Measurements from ENCODE around the gene AADAC.

Gene AADAC

DNA sequence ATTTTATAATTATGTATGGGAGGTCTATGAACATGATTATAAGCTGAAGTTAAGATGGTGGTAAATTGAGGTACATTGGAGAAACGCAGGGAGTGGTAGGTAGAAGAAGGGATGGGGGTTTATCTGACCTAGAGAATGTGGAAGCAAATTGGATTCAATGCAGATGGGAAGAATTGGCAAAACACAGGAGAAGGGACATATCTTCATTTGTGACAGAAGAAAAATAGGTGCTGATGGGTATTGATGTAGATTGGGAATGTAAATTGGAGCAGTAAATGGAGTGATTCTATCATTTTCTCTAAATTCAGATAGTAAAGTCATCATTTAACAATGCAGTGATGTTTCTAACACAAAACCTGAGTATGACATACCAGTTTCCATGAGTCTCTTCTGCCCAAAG, 39.7 kb upstream of the AADAC start:
- TF ChIP-seq, protein P1, sequence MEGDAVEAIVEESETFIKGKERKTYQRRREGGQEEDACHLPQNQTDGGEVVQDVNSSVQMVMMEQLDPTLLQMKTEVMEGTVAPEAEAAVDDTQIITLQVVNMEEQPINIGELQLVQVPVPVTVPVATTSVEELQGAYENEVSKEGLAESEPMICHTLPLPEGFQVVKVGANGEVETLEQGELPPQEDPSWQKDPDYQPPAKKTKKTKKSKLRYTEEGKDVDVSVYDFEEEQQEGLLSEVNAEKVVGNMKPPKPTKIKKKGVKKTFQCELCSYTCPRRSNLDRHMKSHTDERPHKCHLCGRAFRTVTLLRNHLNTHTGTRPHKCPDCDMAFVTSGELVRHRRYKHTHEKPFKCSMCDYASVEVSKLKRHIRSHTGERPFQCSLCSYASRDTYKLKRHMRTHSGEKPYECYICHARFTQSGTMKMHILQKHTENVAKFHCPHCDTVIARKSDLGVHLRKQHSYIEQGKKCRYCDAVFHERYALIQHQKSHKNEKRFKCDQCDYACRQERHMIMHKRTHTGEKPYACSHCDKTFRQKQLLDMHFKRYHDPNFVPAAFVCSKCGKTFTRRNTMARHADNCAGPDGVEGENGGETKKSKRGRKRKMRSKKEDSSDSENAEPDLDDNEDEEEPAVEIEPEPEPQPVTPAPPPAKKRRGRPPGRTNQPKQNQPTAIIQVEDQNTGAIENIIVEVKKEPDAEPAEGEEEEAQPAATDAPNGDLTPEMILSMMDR (conservative IDR thresholded peaks at IDR 0.05) = no peak
- H3K27ac ChIP-seq = no peak overlapping the region

DNA sequence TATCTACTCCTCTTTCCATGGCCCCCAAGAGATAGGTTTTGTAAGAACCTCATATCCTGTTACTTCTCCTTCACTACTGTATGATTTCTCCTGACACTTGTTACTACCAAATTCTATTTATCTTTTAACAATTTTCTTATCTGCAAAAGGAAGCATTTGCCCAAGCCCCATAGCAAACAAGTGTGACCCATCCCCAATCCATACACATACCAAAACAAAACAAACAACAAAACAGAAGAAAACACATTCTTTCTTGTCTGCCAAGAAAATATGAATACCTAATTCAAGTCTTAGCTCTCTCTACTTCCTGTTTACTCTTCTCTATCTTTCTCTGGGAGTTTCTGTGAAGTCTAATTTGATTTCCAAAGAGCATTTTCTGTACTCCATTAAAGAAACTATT, 39.0 kb upstream of the AADAC start:
- no peak overlapping the region for H3K27ac ChIP-seq
- TF ChIP-seq, protein P1 (conservative IDR thresholded peaks at IDR 0.05) = no peak

DNA sequence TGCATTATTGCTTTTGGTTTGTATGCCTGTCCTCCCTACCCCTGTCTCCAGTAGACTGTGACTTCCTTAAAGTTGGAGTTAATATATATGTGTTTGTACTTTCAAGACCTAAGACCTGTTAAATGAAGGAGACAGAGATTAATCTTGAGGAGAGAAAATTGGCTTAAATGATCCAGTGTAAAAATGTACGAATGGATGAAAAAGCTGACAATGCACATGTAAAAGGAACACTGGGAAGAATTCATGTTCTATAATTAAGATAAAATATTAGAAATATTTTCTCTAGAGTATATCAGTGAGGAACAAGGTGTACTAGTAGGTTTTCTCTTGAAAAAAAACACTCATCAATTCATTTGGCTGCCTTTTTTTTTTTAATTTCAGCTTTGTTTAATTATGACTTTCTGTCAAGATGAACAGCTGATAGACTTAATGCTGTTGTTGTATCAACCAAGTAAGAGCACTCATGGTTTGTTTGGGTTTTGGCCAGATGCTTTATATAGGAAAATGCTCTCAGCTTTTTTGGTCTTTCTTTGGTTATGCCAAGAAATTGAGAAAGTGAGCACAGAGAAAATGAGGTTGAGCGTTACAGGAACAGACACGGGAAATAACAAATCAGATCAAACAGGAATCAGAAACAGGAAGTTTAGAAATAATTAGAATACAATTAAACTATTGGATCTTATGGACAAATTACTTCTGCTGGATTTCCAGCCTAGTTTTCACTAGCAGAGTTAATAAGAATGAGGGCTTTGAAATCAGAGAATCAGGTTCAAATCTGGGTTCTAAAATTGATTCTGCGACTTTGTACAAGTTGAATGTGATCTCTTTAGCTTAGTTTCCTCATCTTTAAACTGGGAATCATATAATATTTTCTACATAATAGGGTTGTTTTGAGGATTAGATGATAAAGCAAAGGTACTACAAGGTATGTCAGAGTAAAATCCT, 38.3 kb upstream of the AADAC start:
- no peak overlapping the region for H3K27ac ChIP-seq
- TF ChIP-seq, protein P1 (conservative IDR thresholded peaks at IDR 0.05) = no peak

DNA sequence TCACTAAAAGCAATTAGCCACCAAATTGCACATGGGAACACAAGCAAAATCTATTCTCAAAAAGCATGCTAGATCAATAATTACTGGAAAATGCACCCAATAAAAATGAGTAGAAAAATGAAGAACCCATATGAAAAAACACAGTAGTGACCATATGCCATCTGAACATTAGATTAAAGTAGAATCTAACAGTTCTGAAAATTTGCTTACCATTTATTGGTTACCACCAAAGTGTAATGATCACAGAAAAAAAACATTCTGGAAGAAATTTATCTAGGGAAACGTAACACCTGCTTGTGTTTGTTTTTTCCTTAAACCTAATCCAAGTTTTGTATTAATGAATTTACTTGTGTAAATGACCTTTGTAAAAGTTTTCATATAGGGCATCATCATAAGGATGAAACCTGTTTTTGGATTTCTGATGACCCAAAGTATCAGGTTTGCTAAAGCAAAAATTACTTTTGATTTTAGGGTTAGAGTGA, 37.6 kb upstream of the AADAC start:
- TF ChIP-seq, protein P1 (conservative IDR thresholded peaks at IDR 0.05) = no peak
- no peak overlapping the region for H3K27ac ChIP-seq

DNA sequence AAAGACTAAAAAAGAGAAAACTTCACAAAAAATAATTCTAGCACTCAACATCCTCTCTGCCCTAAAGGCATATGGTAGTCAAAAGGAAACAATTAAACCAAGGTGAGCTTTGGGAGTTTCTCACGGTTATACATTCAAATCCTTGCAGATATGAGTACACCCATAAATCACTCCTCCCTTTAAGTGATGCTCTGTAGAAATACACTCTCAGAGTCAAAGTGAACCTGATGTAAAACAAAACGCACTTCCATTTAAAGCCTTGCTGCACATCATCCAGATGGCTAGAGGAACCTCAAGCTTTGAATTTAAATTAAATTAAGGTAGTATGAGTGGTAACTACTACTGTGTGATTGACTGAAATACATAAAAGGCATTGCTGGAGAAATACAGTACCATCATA, 36.0 kb upstream of the AADAC start:
- TF ChIP-seq, protein P1 (conservative IDR thresholded peaks at IDR 0.05) = no peak
- H3K27ac ChIP-seq = no peak overlapping the region

DNA sequence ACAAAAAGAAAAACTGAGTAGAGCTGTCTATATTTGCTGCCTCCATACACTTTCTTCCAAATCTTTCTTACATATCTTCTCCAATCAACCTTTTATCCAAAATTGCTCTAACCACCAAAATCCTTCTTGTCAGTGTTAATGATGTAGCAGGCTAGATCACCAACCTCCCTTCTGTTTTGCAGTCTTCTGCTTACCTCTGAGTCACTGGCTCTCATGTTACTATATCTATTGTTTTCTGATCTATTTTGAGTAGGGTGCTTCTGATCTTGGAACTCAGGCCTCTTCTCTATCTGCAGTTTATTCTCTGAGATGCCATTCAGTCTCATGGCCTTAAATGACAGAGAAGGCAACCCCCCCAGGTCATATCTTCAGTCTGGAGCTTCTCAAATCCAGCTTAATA, 26.3 kb upstream of the AADAC start:
- TF ChIP-seq, protein P1 (conservative IDR thresholded peaks at IDR 0.05) = no peak

DNA sequence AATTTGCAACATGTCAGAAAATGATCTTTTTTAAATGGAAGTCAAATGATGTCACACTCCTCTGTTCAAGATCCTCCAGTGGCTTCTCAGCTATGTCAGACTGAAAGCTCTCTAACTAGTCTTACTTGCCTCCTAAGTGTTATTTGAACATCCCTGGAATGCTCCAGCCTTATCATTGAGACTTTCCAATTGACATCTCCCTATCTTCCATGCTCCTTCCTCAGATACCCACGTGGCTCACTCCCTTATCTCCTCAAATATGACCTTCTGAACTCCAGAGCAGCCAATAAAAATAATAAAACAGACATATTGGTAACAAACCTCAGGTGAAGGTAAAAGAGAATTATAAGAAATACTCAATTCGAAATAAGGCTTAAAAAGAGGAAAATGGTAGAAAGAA, 25.5 kb upstream of the AADAC start:
- TF ChIP-seq, protein P1 (conservative IDR thresholded peaks at IDR 0.05) = no peak
- no peak overlapping the region for H3K27ac ChIP-seq

More for the DNA sequence above, 26.3 kb upstream of the AADAC start:
- H3K27ac ChIP-seq = no peak overlapping the region

All from VCaP (cell line).